Muscle layer of colon (tissue), 2 donors: ENCODE results near the gene SEC16A.

ENCODE experiments used
- H3K27ac ChIP-seq: one replicate; pipeline ENCODE4 v1.7.0; 2013; ENCODE audit warnings: low read depth, mild to moderate bottlenecking, low read length, moderate library complexity
- H3K27me3 ChIP-seq, 2 donors: one replicate each; pipeline ENCODE4 v1.7.0; 2013; ENCODE audit warnings: low read length in 2 of 2, mild to moderate bottlenecking in 2 of 2; ENCODE audit not compliant: insufficient read depth in 2 of 2, control insufficient read depth in 1 of 2
- H3K36me3 ChIP-seq: one replicate; pipeline ENCODE4 v1.7.0; 2013; ENCODE audit warnings: mild to moderate bottlenecking, low read length; ENCODE audit not compliant: insufficient read depth
- H3K4me1 ChIP-seq: one replicate; pipeline ENCODE4 v1.7.0; 2013; ENCODE audit warnings: mild to moderate bottlenecking, low read length; ENCODE audit not compliant: insufficient read depth
- H3K4me3 ChIP-seq, 2 donors: one replicate each; pipeline ENCODE4 v1.7.0; 2013; ENCODE audit warnings: low read length in 2 of 2, low read depth in 1 of 2, mild to moderate bottlenecking in 1 of 2, moderate library complexity in 1 of 2
- H3K9ac ChIP-seq: one replicate; pipeline ENCODE4 v1.7.0; 2013; ENCODE audit warnings: low read length
- H3K9me3 ChIP-seq: one replicate; pipeline ENCODE4 v1.7.0; 2013; ENCODE audit warnings: mild to moderate bottlenecking, low read length
- donor health status: abdominal sarcoma.
- donor health status: Adenocarcinoma of cecum.

SEC16A gene

GRCh38 chr9:136448655-136449054, 34.2 kb downstream of the SEC16A start:
- no peak overlapping the region for H3K27ac ChIP-seq
- no peaks in the 10 kb centered on the region for H3K27me3 ChIP-seq
- no peak overlapping the region for H3K9ac ChIP-seq
- peaks cover 78% of the 10 kb centered on the region for H3K36me3 ChIP-seq
- H3K9me3 ChIP-seq: no peaks in the 10 kb centered on the region
- no peak overlapping the region for H3K4me3 ChIP-seq
- H3K4me1 ChIP-seq: no peaks in the 10 kb centered on the region

- Histone ChIP-seq H3K36me3 (peaks cover 80% of the 10 kb centered on the region), H3K4me1 (no peaks in the 10 kb centered on the region), H3K27ac (no peak overlapping the region), H3K4me3 (no peak overlapping the region), H3K9me3 (no peaks in the 10 kb centered on the region), H3K9ac (no peak overlapping the region), H3K27me3 (no peaks in the 10 kb centered on the region)
These were observed 35.6 kb downstream of the SEC16A start for GRCh38 chr9:136447173-136447778.

- no peaks in the 10 kb centered on the region for H3K4me1 ChIP-seq
- H3K36me3 ChIP-seq: peaks cover 84% of the 10 kb centered on the region
- H3K27me3 ChIP-seq: no peaks in the 10 kb centered on the region
- no peak overlapping the region for H3K4me3 ChIP-seq
- H3K9ac ChIP-seq: no peak overlapping the region
- H3K9me3 ChIP-seq: no peaks in the 10 kb centered on the region
- no peak overlapping the region for H3K27ac ChIP-seq
These were observed 37.0 kb downstream of the SEC16A start for GRCh38 chr9:136445799-136446198.

GRCh38 chr9:136444102-136444501, 38.7 kb downstream of the SEC16A start:
- Histone ChIP-seq H3K9me3 (no peaks in the 10 kb centered on the region), H3K9ac (no peak overlapping the region), H3K4me1 (peaks cover 6% of the 10 kb centered on the region), H3K36me3 (peaks cover 73% of the 10 kb centered on the region), H3K27me3 (no peaks in the 10 kb centered on the region), H3K27ac (no peak overlapping the region), H3K4me3 (no peak overlapping the region)

- peaks cover 69% of the 10 kb centered on the region for H3K36me3 ChIP-seq
These were observed 39.2 kb downstream of the SEC16A start for GRCh38 chr9:136443687-136444086.

GRCh38 chr9:136443087-136443486, 39.8 kb downstream of the SEC16A start:
- no peak overlapping the region for H3K9ac ChIP-seq
- no peaks in the 10 kb centered on the region for H3K9me3 ChIP-seq
- H3K27me3 ChIP-seq: no peaks in the 10 kb centered on the region
- no peak overlapping the region for H3K27ac ChIP-seq
- H3K4me3 ChIP-seq: no peak overlapping the region
- peaks cover 63% of the 10 kb centered on the region for H3K36me3 ChIP-seq
- H3K4me1 ChIP-seq: peaks cover 9% of the 10 kb centered on the region

More at GRCh38 chr9:136443687-136444086, 39.2 kb downstream of the SEC16A start:
- Histone ChIP-seq H3K9ac (no peak overlapping the region), H3K9me3 (no peaks in the 10 kb centered on the region), H3K4me3 (no peak overlapping the region), H3K4me1 (peaks cover 6% of the 10 kb centered on the region), H3K27me3 (no peaks in the 10 kb centered on the region), H3K27ac (no peak overlapping the region)

- no peaks in the 10 kb centered on the region for H3K27me3 ChIP-seq
- H3K9ac ChIP-seq: no peak overlapping the region
- H3K36me3 ChIP-seq: peaks cover 55% of the 10 kb centered on the region
- no peaks in the 10 kb centered on the region for H3K9me3 ChIP-seq
- no peak overlapping the region for H3K27ac ChIP-seq
- no peak overlapping the region for H3K4me3 ChIP-seq
- peaks cover 17% of the 10 kb centered on the region for H3K4me1 ChIP-seq
These were observed 40.6 kb downstream of the SEC16A start for GRCh38 chr9:136442265-136442664.

GRCh38 chr9:136441681-136442245, 41.1 kb downstream of the SEC16A start:
- peaks cover 22% of the 10 kb centered on the region for H3K4me1 ChIP-seq
- H3K36me3 ChIP-seq: peaks cover 50% of the 10 kb centered on the region

GRCh38 chr9:136441191-136441680, 41.6 kb downstream of the SEC16A start:
- Histone ChIP-seq H3K9me3 (no peaks in the 10 kb centered on the region), H3K36me3 (peaks cover 46% of the 10 kb centered on the region), H3K27me3 (no peaks in the 10 kb centered on the region), H3K9ac (no peak overlapping the region), H3K4me1 (peaks cover 22% of the 10 kb centered on the region), H3K4me3 (no peak overlapping the region), H3K27ac (no peak overlapping the region)

More at GRCh38 chr9:136441681-136442245, 41.1 kb downstream of the SEC16A start:
- Histone ChIP-seq H3K27ac (no peak overlapping the region), H3K27me3 (no peaks in the 10 kb centered on the region), H3K9ac (no peak overlapping the region), H3K4me3 (no peak overlapping the region), H3K9me3 (no peaks in the 10 kb centered on the region)

- Histone ChIP-seq H3K4me3 (peak within 1 kb of the TSS; percentile 76 to 85), H3K27ac (peak within 1 kb of the TSS; percentile 71), H3K4me1 (peaks cover 22% of the 10 kb centered on the region), H3K27me3 (no peaks in the 10 kb centered on the region), H3K36me3 (peaks cover 35% of the 10 kb centered on the region), H3K9ac (peak within 1 kb of the TSS; percentile 44), H3K9me3 (no peaks in the 10 kb centered on the region)
These were observed 43.1 kb downstream of the SEC16A start, which contains the start of gene INPP5E for GRCh38 chr9:136439481-136440408. INPP5E (minus strand) TSS chr9:136439845; CDS start chr9:136439419, 426 bp downstream.
